Sigmoid colon (tissue), 7 donors: Measurements from ENCODE around the gene RFFL. TPM values are rescaled to one million over a fixed set of nuclear protein-coding genes. Genes with fewer than 3 reads are reported as not detected.

Experiments used
- DNase-seq: peaks from one replicate; pipeline ENCODE4 v3.0.0-alpha.2; 2019
- H3K27ac ChIP-seq, 4 donors: fragments of 200-600 bp; sonication (generic); one replicate each; pipeline ENCODE4 v1.5.1; 2016 to 2019; ENCODE audit warnings: mild to moderate bottlenecking in 1 of 4
- H3K27me3 ChIP-seq, 3 donors: fragments of 200-600 bp; sonication (generic); one replicate each; pipeline ENCODE4 v1.5.1; 2019; ENCODE audit warnings: mild to moderate bottlenecking in 1 of 3
- H3K36me3 ChIP-seq, 4 donors: fragments of 200-600 bp; sonication (generic); one replicate each; pipeline ENCODE4 v1.5.1; 2016 to 2019
- H3K4me1 ChIP-seq, 4 donors: fragments of 200-600 bp; sonication (generic); one replicate each; pipeline ENCODE4 v1.5.1; 2017 to 2019
- H3K4me3 ChIP-seq, 4 donors: fragments of 200-600 bp; sonication (generic); one replicate each; pipeline ENCODE4 v1.5.1; 2017 to 2019; ENCODE audit warnings: mild to moderate bottlenecking in 2 of 4, moderate library complexity in 1 of 4
- H3K9me3 ChIP-seq, 4 donors: fragments of 200-600 bp in 3 of 4; sonication (generic) in 3 of 4; one replicate each; pipeline versions ENCODE4 v1.5.1 to v1.6.1; 2013 to 2019
- EP300 ChIP-seq, 4 donors: sonication (generic); formaldehyde crosslinking; IDR thresholded peaks; one replicate each; pipeline ENCODE4 v1.6.1; 2017; ENCODE audit warnings: antibody characterized with exemption in 4 of 4
- POLR2A ChIP-seq, 2 donors: fragments of 450-650 bp; IDR thresholded peaks; one replicate each; pipeline ENCODE4 v1.6.1; 2016; ENCODE audit warnings: antibody characterized with exemption in 2 of 2, mild to moderate bottlenecking in 2 of 2, moderate library complexity in 2 of 2
- POLR2AphosphoS5 ChIP-seq, 4 donors: sonication (generic); formaldehyde crosslinking; IDR thresholded peaks; one replicate each; pipeline ENCODE4 v1.6.1; 2017; ENCODE audit warnings: antibody characterized with exemption in 4 of 4
- WGBS, 2 donors: extraction: QIAGEN DNeasy Blood & Tissue Kit; methylation state at CpG; one replicate each; pipeline ENCODE4 v1.1.7; 2013; 5-methylcytosine and 5-hydroxymethylcytosine counted together
- intact Hi-C: fragments of 100-400 bp; cut with DNase I; formaldehyde crosslinking; loops from one replicate; pipeline ENCODE4 v1.15.1; 2023
- polyA plus RNA-seq, 3 donors: library from polyadenylated mRNA; stranded (reverse); fragments of 200-250 nt; gene quantifications; one replicate each; pipeline ENCODE4 v1.2.3, GENCODE V29; 2013
- total RNA-seq, 4 donors: library from RNA; depleted of rRNA; stranded (reverse); fragments of >200 nt; gene quantifications; one replicate each; pipeline ENCODE4 v1.1.0, GENCODE V29; 2016
- TF ChIP-seq, protein P1 (sequence below), 4 experiments: fragments of 450-650 bp in 3 of 4; fragments of 200-600 bp in 1 of 4; IDR thresholded peaks; one replicate each; pipeline ENCODE4 v1.5.1; 2016 to 2019; ENCODE audit warnings: antibody characterized with exemption in 4 of 4, mild to moderate bottlenecking in 3 of 4, moderate library complexity in 2 of 4
- donor health status: healthy with polysubstance abuse.
- donor health status: Bipolar disorder and iron deficiency.
- donor health status: healthy.

Gene RFFL
- total and polyA plus RNA-seq, 7 donors = 15.0 to 29.4 (median 22.9) TPM

DNA sequence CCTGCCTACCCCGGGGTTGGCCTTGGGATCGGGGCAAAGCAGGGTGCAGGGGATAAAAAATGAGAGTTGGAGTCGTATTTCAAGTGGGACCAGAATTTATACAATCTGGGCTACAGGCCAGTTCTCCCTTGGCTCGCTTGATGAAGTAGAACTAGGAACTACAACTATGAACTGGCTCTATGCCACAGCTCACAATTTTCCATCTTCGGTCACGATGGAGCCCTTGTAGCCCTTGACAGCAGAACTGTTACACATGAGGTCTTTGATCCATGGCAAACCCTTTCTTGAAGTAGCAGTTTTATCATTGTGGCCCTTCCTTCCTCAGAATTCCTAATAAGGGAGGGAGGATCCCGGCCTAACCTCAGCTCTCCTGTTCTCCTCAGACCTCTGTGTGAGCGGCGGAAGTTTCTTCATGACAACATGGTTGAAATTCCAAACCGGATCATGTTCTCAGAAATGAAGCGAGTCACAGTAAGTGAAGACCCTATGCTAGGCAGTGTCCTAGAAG is 66.1 kb downstream of the RFFL start:
- Histone ChIP-seq H3K27me3 (no peaks in the 10 kb centered on the region), H3K4me3 (peak overlapping the region in 1 of 4 donors; percentile 4), H3K27ac (peak overlapping the region; percentile 86 to 92 (median 89)), H3K9me3 (no peaks in the 10 kb centered on the region), H3K36me3 (peaks cover 5 to 71% (median 15%) of the 10 kb centered on the region in 4 donors), H3K4me1 (peaks cover 0 to 61% (median 49%) of the 10 kb centered on the region in 4 donors)
- intact Hi-C loops = loop anchor here (2.0 kb wide), 1 partner anchor 17 kb away; the partner anchor contains the start of gene LIG3
- TF ChIP-seq EP300 (IDR thresholded peaks at IDR 0.05) = peak in 2 of 4 donors; percentile 32 to 51
- no peak for TF ChIP-seq POLR2A (IDR thresholded peaks at IDR 0.05)
- TF ChIP-seq POLR2AphosphoS5 (IDR thresholded peaks at IDR 0.05) = peak; percentile 32 to 75 (median 74)
- TF ChIP-seq, protein P1, sequence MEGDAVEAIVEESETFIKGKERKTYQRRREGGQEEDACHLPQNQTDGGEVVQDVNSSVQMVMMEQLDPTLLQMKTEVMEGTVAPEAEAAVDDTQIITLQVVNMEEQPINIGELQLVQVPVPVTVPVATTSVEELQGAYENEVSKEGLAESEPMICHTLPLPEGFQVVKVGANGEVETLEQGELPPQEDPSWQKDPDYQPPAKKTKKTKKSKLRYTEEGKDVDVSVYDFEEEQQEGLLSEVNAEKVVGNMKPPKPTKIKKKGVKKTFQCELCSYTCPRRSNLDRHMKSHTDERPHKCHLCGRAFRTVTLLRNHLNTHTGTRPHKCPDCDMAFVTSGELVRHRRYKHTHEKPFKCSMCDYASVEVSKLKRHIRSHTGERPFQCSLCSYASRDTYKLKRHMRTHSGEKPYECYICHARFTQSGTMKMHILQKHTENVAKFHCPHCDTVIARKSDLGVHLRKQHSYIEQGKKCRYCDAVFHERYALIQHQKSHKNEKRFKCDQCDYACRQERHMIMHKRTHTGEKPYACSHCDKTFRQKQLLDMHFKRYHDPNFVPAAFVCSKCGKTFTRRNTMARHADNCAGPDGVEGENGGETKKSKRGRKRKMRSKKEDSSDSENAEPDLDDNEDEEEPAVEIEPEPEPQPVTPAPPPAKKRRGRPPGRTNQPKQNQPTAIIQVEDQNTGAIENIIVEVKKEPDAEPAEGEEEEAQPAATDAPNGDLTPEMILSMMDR (IDR thresholded peaks at IDR 0.05) = no peak
- DNase-seq = peak; percentile 91
- 55 to 65% methylated on average over 11 of the region's 11 CpGs for WGBS, 2 donors

GRCh38 chr17:34996422-34997285 is 66.9 kb downstream of the RFFL start:
- Histone ChIP-seq H3K27me3 (no peaks in the 10 kb centered on the region), H3K27ac (peak overlapping the region; percentile 86 to 92 (median 89)), H3K4me3 (no peak overlapping the region), H3K4me1 (peaks cover 0 to 55% (median 43%) of the 10 kb centered on the region in 4 donors), H3K36me3 (peaks cover 5 to 76% (median 17%) of the 10 kb centered on the region in 4 donors), H3K9me3 (no peaks in the 10 kb centered on the region)
- no peak for DNase-seq
- intact Hi-C loops = loop anchor here (2.0 kb wide), 1 partner anchor 16 kb away; the partner anchor contains the start of gene LIG3
- TF ChIP-seq POLR2A (IDR thresholded peaks at IDR 0.05) (no peak), EP300 (IDR thresholded peaks at IDR 0.05) (no peak), POLR2AphosphoS5 (IDR thresholded peaks at IDR 0.05) (no peak)
- TF ChIP-seq, protein P1 (IDR thresholded peaks at IDR 0.05) = no peak
- WGBS, 2 donors = 85 to 88% methylated on average over 3 of the region's 3 CpGs

- H3K27me3 ChIP-seq = no peaks in the 10 kb centered on the region
- WGBS, 2 donors = 78 to 86% methylated on average over 2 of the region's 2 CpGs
- no peak for DNase-seq
- H3K4me3 ChIP-seq = no peak overlapping the region
- intact Hi-C loops = no loop called here
- peak overlapping the region in 2 of 4 donors; percentile 26 to 27 for H3K27ac ChIP-seq
- no peaks in the 10 kb centered on the region for H3K9me3 ChIP-seq
- peaks cover 0 to 30% (median 26%) of the 10 kb centered on the region in 4 donors for H3K4me1 ChIP-seq
- TF ChIP-seq EP300 (IDR thresholded peaks at IDR 0.05) (no peak), POLR2A (IDR thresholded peaks at IDR 0.05) (no peak), POLR2AphosphoS5 (IDR thresholded peaks at IDR 0.05) (no peak)
- TF ChIP-seq, protein P1 (IDR thresholded peaks at IDR 0.05) = no peak
- peaks cover 10 to 77% (median 19%) of the 10 kb centered on the region in 4 donors for H3K36me3 ChIP-seq
Observed at GRCh38 chr17:34993031-34993430, 70.5 kb downstream of the RFFL start.

DNA sequence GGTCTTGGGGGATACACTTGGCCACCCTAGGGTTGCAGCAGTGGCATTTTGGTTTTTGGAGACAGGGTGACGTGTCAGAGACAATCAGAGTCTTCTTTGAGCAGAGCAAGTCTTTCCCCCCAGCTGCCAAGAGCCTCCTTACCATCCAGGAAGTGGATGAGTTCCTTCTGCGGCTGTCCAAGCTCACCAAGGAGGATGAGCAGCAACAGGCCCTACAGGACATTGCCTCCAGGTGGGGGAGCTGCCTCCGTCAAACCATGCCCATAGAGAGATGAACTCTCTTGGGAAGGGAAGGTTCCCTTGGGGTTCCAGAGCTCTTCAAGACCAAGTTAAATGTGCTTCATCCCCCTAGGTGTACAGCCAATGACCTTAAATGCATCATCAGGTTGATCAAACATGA is 71.9 kb downstream of the RFFL start:
- Histone ChIP-seq H3K27me3 (no peaks in the 10 kb centered on the region), H3K36me3 (peaks cover 10 to 88% (median 19%) of the 10 kb centered on the region in 4 donors), H3K4me1 (peaks cover 0 to 16% (median 13%) of the 10 kb centered on the region in 4 donors), H3K27ac (peak overlapping the region in 3 of 4 donors; percentile 42 to 67 (median 62)), H3K4me3 (no peak overlapping the region), H3K9me3 (no peaks in the 10 kb centered on the region)
- intact Hi-C loops = no loop called here
- 86 to 92% methylated on average over 3 of the region's 3 CpGs for WGBS, 2 donors
- no peak for TF ChIP-seq POLR2A (IDR thresholded peaks at IDR 0.05)
- no peak for TF ChIP-seq POLR2AphosphoS5 (IDR thresholded peaks at IDR 0.05)
- TF ChIP-seq, protein P1 (IDR thresholded peaks at IDR 0.05) = no peak
- TF ChIP-seq EP300 (IDR thresholded peaks at IDR 0.05) = no peak
- no peak for DNase-seq
